Psoas muscle (tissue), 8 donors: ENCODE measurements around the gene CPA4. TPM values are rescaled to one million over a fixed set of nuclear protein-coding genes. Genes with fewer than 3 reads are reported as not detected.

Experiments used
- ATAC-seq, 4 donors: fragments of 200-7000 bp; cut with Tn5 transposase; one replicate each; pipeline ENCODE4 v1.9.1; 2020; ENCODE audit warnings: moderate library complexity in 3 of 4, mild to moderate bottlenecking in 2 of 4
- DNase-seq, 2 donors: peaks; one replicate each; pipeline ENCODE4 v3.0.0-alpha.2; 2020
- H3K27ac ChIP-seq: fragments of 200-600 bp; one replicate; pipeline ENCODE4 v1.8.0; 2022
- H3K27me3 ChIP-seq, 3 donors: fragments of 200-600 bp in 1 of 3; one replicate each; pipeline versions ENCODE4 v1.6.1 to v1.8.0; 2013 to 2022; ENCODE audit warnings: low read length in 2 of 3, mild to moderate bottlenecking in 2 of 3, moderate library complexity in 1 of 3; ENCODE audit not compliant: insufficient read depth in 3 of 3
- H3K36me3 ChIP-seq, 2 donors: fragments of 200-600 bp in 1 of 2; one replicate each; pipeline versions ENCODE4 v1.6.1 to v1.8.0; 2013 to 2022; ENCODE audit warnings: low read depth in 1 of 2, mild to moderate bottlenecking in 1 of 2, moderate library complexity in 1 of 2; ENCODE audit not compliant: insufficient read depth in 1 of 2
- H3K4me1 ChIP-seq: fragments of 200-600 bp; one replicate; pipeline ENCODE4 v1.8.0; 2022
- H3K4me3 ChIP-seq: fragments of 200-600 bp; one replicate; pipeline ENCODE4 v1.8.0; 2022; ENCODE audit warnings: mild to moderate bottlenecking
- H3K9me3 ChIP-seq: fragments of 200-600 bp; one replicate; pipeline ENCODE4 v1.8.0; 2022
- CTCF ChIP-seq: fragments of 200-600 bp; IDR thresholded peaks from one replicate; pipeline ENCODE4 v1.8.0; 2022; ENCODE audit warnings: antibody characterized with exemption
- WGBS, 3 donors: extraction: QIAGEN DNeasy Blood & Tissue Kit; methylation state at CpG; one replicate each; pipeline versions ENCODE4 v1.1.6 to v1.1.7; 2013; 5-methylcytosine and 5-hydroxymethylcytosine counted together
- intact Hi-C, 2 donors: fragments of 100-400 bp; cut with DNase I; formaldehyde crosslinking; loops; one replicate each; pipeline versions ENCODE4 v1.11.0 to v1.14.2; 2022
- polyA plus RNA-seq, 3 donors: library from polyadenylated mRNA; stranded (reverse); fragments of 200-250 nt; gene quantifications; one replicate each; pipeline ENCODE4 v1.2.3, GENCODE V29; 2013
- total RNA-seq, 4 donors: library from RNA; stranded (reverse); fragmentation: NEBNext Ultra II Directional in 2 of 4; extraction: Animal tissue kit (Norgen Biotek cat#: 25700) in 2 of 4; gene quantifications; one replicate each; pipeline versions ENCODE4 v1.2.1 to v1.2.4, GENCODE V29; 2021 to 2023
- donor health status: healthy with polysubstance abuse.
- donor health status: DM: no; HTN: no; CAD: no; lungs with moderate emphysema.
- donor health status: Bipolar disorder and iron deficiency.
- donor health status: healthy.
- donor health status: DM: yes; HTN: yes; CAD: no.
- donor health status: DM: no; HTN: no; CAD: no.
- donor health status: DM: no; HTN: no; CAD: no.
- donor health status: DM: yes; HTN: yes; CAD: no.

CPA4 gene
- total and polyA plus RNA-seq, 7 donors = 0.09 to 2.5 (median 0.68) TPM

- Histone ChIP-seq H3K4me3 (no peak overlapping the region), H3K4me1 (no peaks in the 10 kb centered on the region), H3K9me3 (peaks cover 29% of the 10 kb centered on the region), H3K36me3 (no peaks in the 10 kb centered on the region), H3K27me3 (no peaks in the 10 kb centered on the region), H3K27ac (no peak overlapping the region)
- TF ChIP-seq CTCF = no peak
- ATAC-seq (no peak), DNase-seq (no peak)
- intact Hi-C loops = no loop called here
- WGBS, 3 donors = 63 to 84% (median 84%) methylated on average over 2 of the region's 2 CpGs
Observed at GRCh38 chr7:130256704-130257103, 36.3 kb upstream of the CPA4 start.

- DNase-seq = no peak
- Histone ChIP-seq H3K4me3 (no peak overlapping the region), H3K36me3 (no peaks in the 10 kb centered on the region), H3K9me3 (peaks cover 29% of the 10 kb centered on the region), H3K27ac (no peak overlapping the region), H3K27me3 (no peaks in the 10 kb centered on the region), H3K4me1 (no peaks in the 10 kb centered on the region)
- no peak for TF ChIP-seq CTCF
- no peak for ATAC-seq
- intact Hi-C loops = no loop called here
- 79 to 84% (median 83%) methylated on average over 1 of the region's 1 CpG for WGBS, 3 donors
Observed at GRCh38 chr7:130258494-130259078, 34.4 kb upstream of the CPA4 start.

- ATAC-seq = no peak
- Histone ChIP-seq H3K9me3 (peaks cover 17% of the 10 kb centered on the region), H3K36me3 (no peaks in the 10 kb centered on the region), H3K4me1 (no peaks in the 10 kb centered on the region), H3K27me3 (peaks cover 0 to 6% (median 2%) of the 10 kb centered on the region in 3 donors), H3K4me3 (no peak overlapping the region), H3K27ac (no peak overlapping the region)
- no peak for TF ChIP-seq CTCF
- WGBS, 3 donors = 24 to 50% (median 31%) methylated on average over 2 of the region's 2 CpGs
- intact Hi-C loops = no loop called here
- DNase-seq = no peak
Observed at GRCh38 chr7:130262448-130262847, 30.5 kb upstream of the CPA4 start.

- no peak overlapping the region for H3K27ac ChIP-seq
- H3K27me3 ChIP-seq = peaks cover 0 to 6% (median 2%) of the 10 kb centered on the region in 3 donors
- ATAC-seq (no peak), DNase-seq (no peak)
- H3K9me3 ChIP-seq = peaks cover 15% of the 10 kb centered on the region
- intact Hi-C loops = no loop called here
- WGBS, 3 donors = 61 to 83% (median 83%) methylated on average over 2 of the region's 2 CpGs
- no peak for TF ChIP-seq CTCF
- no peaks in the 10 kb centered on the region for H3K36me3 ChIP-seq
- no peak overlapping the region for H3K4me3 ChIP-seq
- no peaks in the 10 kb centered on the region for H3K4me1 ChIP-seq
Observed at GRCh38 chr7:130263130-130263529, 29.8 kb upstream of the CPA4 start.
